Kidney epithelial cell (primary cell): ENCODE measurements around the gene MAP4K1. TPM values are rescaled to one million over a fixed set of nuclear protein-coding genes. Genes with fewer than 3 reads are reported as not detected.

Experiments
- DNase-seq: peaks from one replicate; pipeline ENCODE4 v3.0.0-alpha.2; 2010; ENCODE audit warnings: low read depth
- H3K27me3 ChIP-seq: 2 replicates; pipeline ENCODE4 v1.6.0; 2011; ENCODE audit warnings: low read length; ENCODE audit not compliant: control insufficient read depth, insufficient read depth
- H3K36me3 ChIP-seq: 2 replicates; pipeline ENCODE4 v1.5.1; 2011; ENCODE audit warnings: low read length; ENCODE audit not compliant: control insufficient read depth, insufficient read depth
- H3K4me3 ChIP-seq: 2 replicates; pipeline ENCODE4 v1.5.1; 2011; ENCODE audit warnings: low read depth, mild to moderate bottlenecking, control low read depth, low read length
- total RNA-seq: library from RNA; depleted of rRNA; stranded (reverse); fragments of >200 nt; gene quantifications from 2 replicates; pipeline ENCODE4 v1.2.3, GENCODE V29; 2015
- TF ChIP-seq, protein P1 (sequence below): IDR thresholded peaks from 2 replicates; pipeline ENCODE4 v1.5.1; 2011; ENCODE audit warnings: mild to moderate bottlenecking, moderate library complexity, low read length, control low read depth, inconsistent platforms; ENCODE audit not compliant: insufficient read depth, poor library complexity, severe bottlenecking

The MAP4K1 gene
- total RNA-seq, 1 donor from 2014 or later = 4.7 TPM

DNA sequence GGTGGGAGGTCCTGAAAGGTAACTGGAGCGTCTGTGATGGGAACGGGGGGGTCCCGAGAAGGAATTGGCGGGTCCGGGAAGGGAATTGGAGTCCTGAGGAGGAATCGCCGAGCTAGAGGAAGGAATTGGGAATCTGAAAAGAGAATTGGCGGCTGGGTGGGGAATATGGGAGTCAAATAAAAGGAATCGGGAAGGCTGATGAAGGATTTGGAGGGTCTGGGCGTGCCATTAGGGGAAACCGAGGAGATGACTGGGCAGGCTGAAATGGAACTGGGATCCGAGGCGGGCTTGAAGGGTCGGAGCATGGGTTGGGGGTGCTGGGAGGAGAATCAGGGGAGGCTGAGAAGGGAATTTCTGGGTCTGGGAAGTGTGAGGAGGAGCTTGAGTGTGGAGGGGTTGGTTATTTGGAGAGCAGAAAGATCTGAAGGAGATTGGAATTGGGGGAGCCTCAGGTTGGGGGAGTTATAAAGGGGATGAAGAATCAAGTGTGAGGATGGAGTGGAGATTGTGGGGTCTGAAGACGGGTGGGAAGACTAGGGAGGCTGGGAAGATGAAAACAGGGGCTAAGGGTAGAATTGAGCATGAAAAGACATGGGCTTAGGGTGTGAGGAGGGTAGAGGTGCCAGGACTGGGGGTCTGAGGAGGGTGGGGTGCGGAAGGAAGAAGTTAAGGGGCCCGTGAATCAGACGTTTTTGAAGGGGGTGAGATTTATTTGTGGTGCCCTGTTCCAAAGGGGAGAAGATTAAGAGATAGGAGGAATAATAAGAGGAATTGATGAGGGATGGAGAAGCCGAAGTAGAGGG lies 30.4 kb upstream of the MAP4K1 start:
- TF ChIP-seq, protein P1, sequence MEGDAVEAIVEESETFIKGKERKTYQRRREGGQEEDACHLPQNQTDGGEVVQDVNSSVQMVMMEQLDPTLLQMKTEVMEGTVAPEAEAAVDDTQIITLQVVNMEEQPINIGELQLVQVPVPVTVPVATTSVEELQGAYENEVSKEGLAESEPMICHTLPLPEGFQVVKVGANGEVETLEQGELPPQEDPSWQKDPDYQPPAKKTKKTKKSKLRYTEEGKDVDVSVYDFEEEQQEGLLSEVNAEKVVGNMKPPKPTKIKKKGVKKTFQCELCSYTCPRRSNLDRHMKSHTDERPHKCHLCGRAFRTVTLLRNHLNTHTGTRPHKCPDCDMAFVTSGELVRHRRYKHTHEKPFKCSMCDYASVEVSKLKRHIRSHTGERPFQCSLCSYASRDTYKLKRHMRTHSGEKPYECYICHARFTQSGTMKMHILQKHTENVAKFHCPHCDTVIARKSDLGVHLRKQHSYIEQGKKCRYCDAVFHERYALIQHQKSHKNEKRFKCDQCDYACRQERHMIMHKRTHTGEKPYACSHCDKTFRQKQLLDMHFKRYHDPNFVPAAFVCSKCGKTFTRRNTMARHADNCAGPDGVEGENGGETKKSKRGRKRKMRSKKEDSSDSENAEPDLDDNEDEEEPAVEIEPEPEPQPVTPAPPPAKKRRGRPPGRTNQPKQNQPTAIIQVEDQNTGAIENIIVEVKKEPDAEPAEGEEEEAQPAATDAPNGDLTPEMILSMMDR = no peak
- no peaks in the 10 kb centered on the region for H3K36me3 ChIP-seq
- H3K27me3 ChIP-seq = no peaks in the 10 kb centered on the region
- DNase-seq = no peak
- peak overlapping the region; percentile 100 for H3K4me3 ChIP-seq

DNA sequence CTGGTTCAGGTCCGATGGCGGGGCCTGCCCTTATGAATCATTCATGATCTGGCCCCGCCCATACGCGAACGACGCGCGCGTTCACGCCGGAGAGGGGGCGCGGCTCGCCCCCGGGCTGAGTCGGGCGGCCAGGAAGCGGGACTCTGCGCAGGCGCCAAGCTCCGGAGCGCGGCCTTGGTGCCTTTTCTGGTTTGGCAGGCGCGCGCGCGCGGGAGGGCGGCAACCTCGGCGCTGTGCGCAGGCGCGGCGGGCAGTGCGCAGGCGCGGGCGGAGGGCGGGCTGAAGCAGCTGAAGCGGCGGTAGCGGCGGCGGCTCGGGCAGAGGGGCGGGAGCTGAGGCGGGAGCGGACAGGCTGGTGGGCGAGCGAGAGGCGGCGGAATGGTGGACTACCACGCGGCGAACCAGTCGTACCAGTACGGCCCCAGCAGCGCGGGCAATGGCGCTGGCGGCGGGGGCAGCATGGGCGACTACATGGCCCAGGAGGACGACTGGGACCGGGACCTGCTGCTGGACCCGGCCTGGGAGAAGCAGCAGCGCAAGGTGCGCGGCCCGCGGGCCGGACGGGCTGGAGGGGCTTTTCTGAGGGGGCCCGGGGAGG lies 29.7 kb upstream of the MAP4K1 start, which contains the start of gene ACTN4:
Gene ACTN4, plus strand, starts transcription at position 282 of the 598 bp plus-strand sequence. Its CDS starts 97 bp downstream, at position 379.
- Histone ChIP-seq H3K36me3 (no peaks in the 10 kb centered on the region), H3K4me3 (peak within 1 kb of the TSS; percentile 100), H3K27me3 (no peaks in the 10 kb centered on the region)
- TF ChIP-seq, protein P1 = no peak
- no peak for DNase-seq

DNA sequence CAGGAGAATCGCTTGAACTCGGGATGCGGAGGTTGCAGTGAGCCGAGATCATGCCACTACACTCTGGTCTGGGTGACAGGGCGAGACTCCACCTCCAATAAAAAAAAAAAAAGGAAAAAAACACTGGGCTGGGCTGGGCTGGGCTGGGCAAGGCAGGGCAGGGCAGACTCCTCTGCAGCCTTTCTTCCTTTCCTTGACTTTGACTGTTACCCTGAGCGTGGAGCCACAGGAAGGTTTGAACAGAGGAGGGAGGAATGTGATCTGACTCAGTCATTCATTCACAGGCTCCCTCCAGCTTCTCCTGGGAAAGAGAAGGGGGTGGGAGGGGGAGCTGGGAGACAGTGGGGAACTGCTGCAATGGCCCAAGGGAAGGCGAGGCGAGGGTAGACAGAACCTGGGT lies 27.0 kb upstream of the MAP4K1 start:
- Histone ChIP-seq H3K27me3 (no peaks in the 10 kb centered on the region), H3K36me3 (no peaks in the 10 kb centered on the region), H3K4me3 (no peak overlapping the region)
- TF ChIP-seq, protein P1 = no peak
- no peak for DNase-seq

DNA sequence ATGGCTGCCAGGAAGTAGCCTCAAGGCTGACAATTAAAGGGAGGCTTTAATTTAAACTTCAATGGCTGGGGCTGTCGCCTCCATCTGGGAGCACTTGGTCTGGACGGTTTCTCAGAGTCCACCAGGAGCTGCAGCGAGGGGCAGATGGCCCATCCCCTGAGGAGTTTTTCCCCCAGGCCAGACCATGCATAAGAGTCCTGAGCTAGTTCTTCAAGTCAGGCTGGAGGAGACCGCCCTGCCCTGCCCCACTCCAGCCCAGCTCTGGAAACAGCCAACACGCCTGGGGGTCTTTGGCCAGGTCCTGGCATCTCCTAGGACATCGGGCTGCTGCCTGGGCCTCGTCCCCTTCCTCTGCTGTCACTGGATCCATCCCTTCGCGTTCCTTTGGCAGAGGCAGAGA lies 24.4 kb upstream of the MAP4K1 start:
- DNase-seq = no peak
- TF ChIP-seq, protein P1 = no peak
- H3K4me3 ChIP-seq = no peak overlapping the region

DNA sequence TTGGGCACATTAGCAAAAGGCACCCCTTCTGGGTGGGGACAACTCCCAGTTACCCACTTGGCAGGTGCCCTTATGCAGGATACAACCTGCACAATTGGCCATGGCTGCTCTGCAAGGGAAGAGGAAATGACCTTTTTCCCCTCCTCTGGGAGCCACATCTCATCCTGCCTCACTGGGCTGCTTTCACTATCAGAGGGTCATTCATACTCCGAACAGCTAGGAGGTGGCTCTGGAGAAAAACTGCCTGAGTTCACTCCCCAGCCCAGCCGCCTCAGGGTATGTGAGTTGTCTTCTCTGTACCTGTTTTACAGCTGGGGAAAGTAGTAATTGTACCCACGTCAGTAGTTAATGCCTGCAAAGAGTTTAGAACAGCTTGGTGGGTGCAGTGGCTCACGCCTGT lies 22.6 kb upstream of the MAP4K1 start:
- no peaks in the 10 kb centered on the region for H3K27me3 ChIP-seq
- H3K4me3 ChIP-seq = no peak overlapping the region
- DNase-seq = no peak
- TF ChIP-seq, protein P1 = no peak
- H3K36me3 ChIP-seq = peaks cover 2% of the 10 kb centered on the region

More for the DNA sequence above, 24.4 kb upstream of the MAP4K1 start:
- Histone ChIP-seq H3K36me3 (no peaks in the 10 kb centered on the region), H3K27me3 (no peaks in the 10 kb centered on the region)
